Gastrocnemius medialis (tissue), 4 donors: ENCODE data around the gene ARL15.

Experiments used
- POLR2A ChIP-seq, 2 donors: fragments of 450-650 bp; IDR thresholded peaks; one replicate each; pipeline ENCODE4 v1.6.1; 2017; ENCODE audit warnings: antibody characterized with exemption in 2 of 2, mild to moderate bottlenecking in 2 of 2, moderate library complexity in 2 of 2
- TF ChIP-seq, protein P1 (sequence below), 5 experiments: fragments of 450-650 bp in 3 of 5; fragments of 200-600 bp in 2 of 5; sonication (generic) in 2 of 5; IDR thresholded peaks in 4 of 5; conservative IDR thresholded peaks in 1 of 5; 1 replicate in 4 of 5; 2 replicates in 1 of 5; pipeline ENCODE4 v1.5.1; 2016 to 2019; ENCODE audit warnings: antibody characterized with exemption in 5 of 5, mild to moderate bottlenecking in 3 of 5, moderate library complexity in 3 of 5

GRCh38 chr5:54307583-54307982 is 2.8 kb downstream of the ARL15 start:
- TF ChIP-seq, protein P1, sequence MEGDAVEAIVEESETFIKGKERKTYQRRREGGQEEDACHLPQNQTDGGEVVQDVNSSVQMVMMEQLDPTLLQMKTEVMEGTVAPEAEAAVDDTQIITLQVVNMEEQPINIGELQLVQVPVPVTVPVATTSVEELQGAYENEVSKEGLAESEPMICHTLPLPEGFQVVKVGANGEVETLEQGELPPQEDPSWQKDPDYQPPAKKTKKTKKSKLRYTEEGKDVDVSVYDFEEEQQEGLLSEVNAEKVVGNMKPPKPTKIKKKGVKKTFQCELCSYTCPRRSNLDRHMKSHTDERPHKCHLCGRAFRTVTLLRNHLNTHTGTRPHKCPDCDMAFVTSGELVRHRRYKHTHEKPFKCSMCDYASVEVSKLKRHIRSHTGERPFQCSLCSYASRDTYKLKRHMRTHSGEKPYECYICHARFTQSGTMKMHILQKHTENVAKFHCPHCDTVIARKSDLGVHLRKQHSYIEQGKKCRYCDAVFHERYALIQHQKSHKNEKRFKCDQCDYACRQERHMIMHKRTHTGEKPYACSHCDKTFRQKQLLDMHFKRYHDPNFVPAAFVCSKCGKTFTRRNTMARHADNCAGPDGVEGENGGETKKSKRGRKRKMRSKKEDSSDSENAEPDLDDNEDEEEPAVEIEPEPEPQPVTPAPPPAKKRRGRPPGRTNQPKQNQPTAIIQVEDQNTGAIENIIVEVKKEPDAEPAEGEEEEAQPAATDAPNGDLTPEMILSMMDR (IDR thresholded peaks at IDR 0.05 in 4 of 5, conservative IDR thresholded peaks at IDR 0.05 in 1 of 5), result no peak
- TF ChIP-seq POLR2A (IDR thresholded peaks at IDR 0.05), result no peak
